Tongue (tissue), 2 donors: Measurements from ENCODE around the gene CTSH. TPM values are rescaled to one million over a fixed set of nuclear protein-coding genes. Genes with fewer than 3 reads are reported as not detected.
"Not testable (repeated sequence)": the region's sequence is repeated elsewhere in the genome, so short reads cannot be mapped to it uniquely, and the experiment has no call there.

Experiments
- DNase-seq: peaks from one replicate; pipeline ENCODE4 v3.0.0-alpha.2; 2015
- total RNA-seq: library from RNA; depleted of rRNA; stranded (reverse); fragments of >200 nt; gene quantifications from one replicate; pipeline ENCODE4 v1.2.3, GENCODE V29; 2014

Gene CTSH
- total RNA-seq, 1 donor from 2014 or later, result 43.0 TPM

- DNase-seq, result no peak
These were observed 22.9 kb downstream of the CTSH start for GRCh38 chr15:78921940-78922339.

DNA sequence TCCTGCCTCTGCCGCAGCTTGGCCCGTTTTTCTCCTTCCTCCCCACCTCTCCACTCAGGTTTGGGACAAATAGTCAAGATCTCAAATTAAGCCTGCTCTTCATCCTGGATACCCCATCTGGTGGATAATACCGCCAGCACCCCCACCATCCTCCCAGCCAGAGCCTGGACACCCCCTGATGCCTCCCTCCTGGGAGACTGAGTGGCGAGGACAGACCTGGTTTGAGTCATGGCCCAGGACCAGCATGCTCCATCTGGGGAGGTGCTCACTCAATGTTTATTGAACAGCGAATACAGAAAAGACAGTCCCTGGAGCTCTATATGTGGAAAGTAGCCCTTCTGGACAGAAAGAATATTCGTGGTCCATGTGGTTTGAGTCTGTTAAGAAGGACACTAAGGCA is 23.3 kb downstream of the CTSH start:
- no peak for DNase-seq

DNA sequence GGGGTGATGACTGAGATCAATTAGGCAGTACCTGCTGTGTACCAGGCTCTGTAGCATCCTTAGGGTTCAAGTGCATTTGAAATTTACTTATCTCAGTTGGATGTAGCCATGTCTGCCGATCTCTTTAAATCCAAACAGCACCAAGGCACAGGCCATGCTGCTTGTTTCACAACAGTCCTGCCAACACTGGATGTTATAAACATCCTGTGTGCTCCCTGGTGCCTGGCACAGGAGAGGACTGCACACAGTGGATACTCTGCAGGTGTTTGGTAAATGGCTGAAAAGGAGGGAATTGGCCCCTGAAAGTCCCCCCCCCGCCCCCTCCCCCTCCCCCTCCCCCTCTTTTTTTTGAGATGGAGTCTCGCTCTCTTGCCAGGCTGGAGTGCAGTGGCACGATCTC is 27.0 kb downstream of the CTSH start:
- DNase-seq, result no peak

DNA sequence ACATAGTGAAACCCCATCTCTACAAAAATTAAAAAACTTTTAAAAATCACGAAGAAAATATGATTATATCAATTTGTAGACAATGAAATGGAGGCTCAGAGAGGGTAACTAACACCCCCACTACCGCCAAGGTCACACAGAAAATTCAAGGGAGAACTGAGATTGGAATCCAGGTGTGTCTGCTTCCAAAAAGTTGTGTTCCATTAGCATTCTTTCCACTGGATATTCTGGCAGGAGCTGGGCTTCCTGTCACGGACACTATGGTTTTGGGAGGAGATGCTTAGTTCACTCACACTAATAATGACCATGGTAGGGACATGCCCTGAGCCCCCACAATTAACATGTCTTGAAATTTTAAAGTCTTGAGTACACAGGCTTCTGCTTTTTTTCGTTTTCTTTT is 28.8 kb downstream of the CTSH start:
- no peak for DNase-seq

GRCh38 chr15:78915341-78916087 is 29.3 kb downstream of the CTSH start:
- no peak for DNase-seq

- DNase-seq, result no peak
These were observed 30.6 kb downstream of the CTSH start for GRCh38 chr15:78914027-78914764.

DNA sequence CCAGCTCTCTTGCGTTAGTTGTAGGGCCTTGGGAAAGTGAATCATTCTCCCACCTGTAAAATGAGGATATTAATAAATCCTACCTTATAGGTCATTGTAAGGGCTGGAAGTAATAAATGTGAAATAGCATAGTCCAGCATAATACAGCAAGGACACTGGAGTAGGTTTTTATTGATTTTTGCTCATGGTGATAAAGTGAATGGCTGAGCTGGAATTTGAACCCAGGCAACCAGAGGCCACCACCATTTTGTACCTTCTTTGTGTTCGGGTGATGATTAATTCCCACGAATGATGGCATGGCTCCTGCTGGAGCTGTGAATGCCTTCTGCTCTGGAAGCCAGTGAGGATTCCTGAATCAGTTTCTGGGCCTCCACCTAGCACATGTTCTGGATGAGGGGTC is 31.8 kb downstream of the CTSH start:
- DNase-seq, result no peak

GRCh38 chr15:78912316-78912715 is 32.5 kb downstream of the CTSH start:
- DNase-seq, result no peak

DNA sequence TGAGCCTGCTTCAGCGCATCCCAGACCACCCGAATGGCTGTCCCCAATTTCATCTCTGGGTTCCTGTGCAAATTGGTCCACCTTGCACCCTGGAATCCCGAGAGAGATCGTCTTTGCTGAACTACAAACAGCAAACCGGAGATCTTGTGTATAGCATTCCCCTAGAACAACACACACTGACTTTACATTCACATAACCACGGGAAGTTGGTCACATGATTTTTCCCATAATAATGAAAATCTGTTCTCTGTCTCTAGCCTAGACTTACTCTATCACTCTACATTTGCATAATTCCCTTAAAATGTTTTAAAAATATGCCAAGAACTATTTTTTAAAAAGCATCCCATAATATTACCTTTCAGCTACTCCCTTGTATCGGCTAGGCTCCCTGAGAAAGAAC is 34.6 kb downstream of the CTSH start:
- DNase-seq, result no peak

DNA sequence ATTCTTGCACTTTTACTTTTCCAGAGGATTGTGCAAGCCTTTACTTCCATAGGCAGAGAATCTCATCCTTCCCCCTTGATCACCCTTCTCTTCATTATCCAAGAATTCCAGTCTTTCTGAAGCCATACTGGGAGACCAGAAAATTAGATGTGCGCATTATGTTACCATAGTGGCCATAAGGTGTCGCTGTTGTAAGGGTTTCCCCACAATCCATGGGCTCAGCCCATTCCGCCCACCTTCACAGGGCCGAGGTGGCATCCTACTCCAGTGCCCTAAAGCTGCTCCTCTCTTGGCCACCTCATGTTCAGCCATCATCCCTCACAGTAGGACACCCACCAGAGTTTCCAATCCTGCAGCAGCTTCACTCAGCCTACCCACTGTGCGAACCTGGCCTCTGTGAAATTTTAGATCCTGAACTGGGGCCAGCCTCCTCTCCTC is 35.0 kb downstream of the CTSH start:
- DNase-seq, result peak; percentile 66

GRCh38 chr15:78909160-78909695 is 35.6 kb downstream of the CTSH start:
- DNase-seq, result no peak

- no peak for DNase-seq
These were observed 37.3 kb downstream of the CTSH start for GRCh38 chr15:78907577-78907976.

GRCh38 chr15:78906316-78906620 is 38.6 kb downstream of the CTSH start:
- DNase-seq, result no peak

GRCh38 chr15:78904599-78905358 is 40.1 kb downstream of the CTSH start:
- DNase-seq, result no peak

- not testable (repeated sequence) for DNase-seq
These were observed 42.4 kb downstream of the CTSH start for GRCh38 chr15:78902281-78903032.

GRCh38 chr15:78900819-78901533 is 43.9 kb downstream of the CTSH start:
- DNase-seq, result not testable (repeated sequence)

- no peak for DNase-seq
These were observed 46.3 kb downstream of the CTSH start for GRCh38 chr15:78898540-78898939.

DNA sequence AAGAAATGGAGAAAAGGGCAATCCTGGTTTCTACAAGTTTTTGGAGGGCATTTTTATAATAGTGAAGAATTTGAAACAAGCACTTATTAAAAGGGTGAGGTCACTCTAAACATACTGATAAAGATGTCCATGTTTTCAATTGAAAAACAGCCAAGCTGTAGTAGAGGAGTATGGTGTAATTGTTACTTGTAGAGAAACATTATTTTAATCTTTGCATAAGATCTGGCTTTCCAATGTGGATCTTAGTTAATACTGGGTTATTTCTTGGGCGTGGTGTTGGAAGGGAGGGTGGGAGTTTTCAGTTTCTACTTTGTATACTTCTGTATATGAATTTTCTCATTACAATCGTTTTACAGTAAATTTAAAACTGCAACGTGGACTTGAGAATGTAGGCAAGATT is 49.4 kb downstream of the CTSH start:
- no peak for DNase-seq

GRCh38 chr15:78893538-78893937 is 51.3 kb downstream of the CTSH start:
- DNase-seq, result no peak

- DNase-seq, result no peak
These were observed 55.8 kb downstream of the CTSH start for GRCh38 chr15:78889000-78889399.

- no peak for DNase-seq
These were observed 63.2 kb downstream of the CTSH start for GRCh38 chr15:78881681-78882080.

GRCh38 chr15:78880813-78881212 is 64.0 kb downstream of the CTSH start:
- DNase-seq, result no peak
